Peyer's patch (tissue), 4 donors: ENCODE results near the gene KCNK10.

ENCODE experiments used
- CTCF ChIP-seq, 6 experiments: fragments of 450-650 bp in 4 of 6; fragments of 200-600 bp in 2 of 6; sonication (generic) in 1 of 6; IDR thresholded peaks; one replicate each; pipeline ENCODE4 v1.5.1; 2017 to 2019; ENCODE audit warnings: antibody characterized with exemption in 6 of 6, mild to moderate bottlenecking in 3 of 6, moderate library complexity in 1 of 6
- POLR2A ChIP-seq, 2 donors: fragments of 450-650 bp; IDR thresholded peaks; one replicate each; pipeline ENCODE4 v1.5.1; 2017; ENCODE audit warnings: antibody characterized with exemption in 2 of 2, mild to moderate bottlenecking in 2 of 2, moderate library complexity in 2 of 2

- TF ChIP-seq POLR2A (IDR thresholded peaks at IDR 0.05) (no peak), CTCF (IDR thresholded peaks at IDR 0.05) (no peak)
Observed at GRCh38 chr14:88194531-88194930, 128.5 kb downstream of the KCNK10 start.
